Esophagus muscularis mucosa (tissue), 4 donors: ENCODE results near the gene MYL5. TPM values are rescaled to one million over a fixed set of nuclear protein-coding genes. Genes with fewer than 3 reads are reported as not detected.

Experiments used
- DNase-seq: peaks from one replicate; pipeline ENCODE4 v3.0.0-alpha.2; 2017; ENCODE audit errors: extremely low spot score
- H3K27ac ChIP-seq, 4 donors: fragments of 200-600 bp; sonication (generic); replicated peaks in 1 of 4; 1 replicate in 3 of 4; 2 replicates in 1 of 4; pipeline ENCODE4 v1.5.1; 2016 to 2019; ENCODE audit warnings: mild to moderate bottlenecking in 1 of 4
- H3K27me3 ChIP-seq, 4 donors: fragments of 200-600 bp; sonication (generic); one replicate each; pipeline versions ENCODE4 v1.5.1 to v1.6.0; 2016 to 2019
- H3K36me3 ChIP-seq, 4 donors: fragments of 200-600 bp; sonication (generic); one replicate each; pipeline ENCODE4 v1.5.1; 2016 to 2019
- H3K4me1 ChIP-seq, 4 donors: fragments of 200-600 bp; sonication (generic); one replicate each; pipeline ENCODE4 v1.5.1; 2016 to 2019
- H3K4me3 ChIP-seq, 4 donors: fragments of 200-600 bp; sonication (generic); 1 replicate in 2 of 4; 2 replicates in 2 of 4; pipeline ENCODE4 v1.5.1; 2016 to 2019; ENCODE audit warnings: mild to moderate bottlenecking in 4 of 4, moderate library complexity in 1 of 4
- H3K9me3 ChIP-seq, 4 donors: fragments of 200-600 bp; sonication (generic); 1 replicate in 3 of 4; 2 replicates in 1 of 4; pipeline ENCODE4 v1.5.1; 2016 to 2019
- EP300 ChIP-seq: sonication (generic); formaldehyde crosslinking; IDR thresholded peaks from one replicate; pipeline ENCODE4 v1.6.1; 2017; ENCODE audit warnings: antibody characterized with exemption
- POLR2A ChIP-seq: fragments of 450-650 bp; IDR thresholded peaks from one replicate; pipeline ENCODE4 v1.6.1; 2017; ENCODE audit warnings: antibody characterized with exemption, moderate library complexity, mild to moderate bottlenecking, low read depth
- POLR2AphosphoS5 ChIP-seq, 2 donors: sonication (generic); formaldehyde crosslinking; IDR thresholded peaks; one replicate each; pipeline ENCODE4 v1.6.1; 2017; ENCODE audit warnings: antibody characterized with exemption in 2 of 2
- WGBS: methylation state at CpG from one replicate; pipeline ENCODE4 v1.1.5; 2018; 5-methylcytosine and 5-hydroxymethylcytosine counted together
- intact Hi-C: fragments of 100-400 bp; cut with DNase I; formaldehyde crosslinking; loops from one replicate; pipeline ENCODE4 v1.15.1; 2023
- total RNA-seq, 4 donors: library from RNA; depleted of rRNA; stranded (reverse); fragments of >200 nt; gene quantifications; one replicate each; pipeline versions ENCODE4 v1.1.0 to v1.2.1, GENCODE V29; 2016
- TF ChIP-seq, protein P1 (sequence below), 3 experiments: fragments of 200-600 bp in 2 of 3; fragments of 450-650 bp in 1 of 3; sonication (generic) in 2 of 3; IDR thresholded peaks; one replicate each; pipeline ENCODE4 v1.5.1; 2017 to 2019; ENCODE audit warnings: antibody characterized with exemption in 3 of 3, mild to moderate bottlenecking in 2 of 3, moderate library complexity in 1 of 3

MYL5 gene
- total RNA-seq, 4 donors from 2014 or later = 7.9 to 9.9 (median 9.6) TPM

DNA sequence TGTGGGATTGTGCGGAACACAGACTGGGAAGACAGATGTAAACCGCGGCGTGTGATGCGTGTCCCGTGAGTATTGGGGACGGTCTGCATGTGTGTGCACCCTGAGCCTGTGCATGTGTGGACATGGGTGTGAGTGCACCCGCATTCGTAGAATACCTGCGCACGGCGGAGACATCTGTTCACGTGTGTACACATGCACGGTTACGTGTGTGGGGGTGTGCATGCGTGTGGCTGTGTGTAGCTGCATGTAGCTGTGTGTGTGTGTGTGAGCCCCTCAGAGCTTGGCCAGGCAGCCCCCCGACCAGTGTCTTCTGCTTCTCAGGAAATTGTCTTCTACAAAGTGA lies 19.9 kb upstream of the MYL5 start:
- Histone ChIP-seq H3K36me3 (no peaks in the 10 kb centered on the region), H3K27me3 (peaks cover 0 to 66% (median 7%) of the 10 kb centered on the region in 4 donors), H3K4me1 (peaks cover 0 to 7% (median 0%) of the 10 kb centered on the region in 4 donors), H3K4me3 (no peak overlapping the region), H3K27ac (no peak overlapping the region), H3K9me3 (no peaks in the 10 kb centered on the region)
- no peak for DNase-seq
- WGBS = 90% methylated on average over 17 of the region's 17 CpGs
- intact Hi-C loops = no loop called here
- TF ChIP-seq POLR2AphosphoS5 (IDR thresholded peaks at IDR 0.05) = no peak
- TF ChIP-seq POLR2A = no peak
- TF ChIP-seq, protein P1, sequence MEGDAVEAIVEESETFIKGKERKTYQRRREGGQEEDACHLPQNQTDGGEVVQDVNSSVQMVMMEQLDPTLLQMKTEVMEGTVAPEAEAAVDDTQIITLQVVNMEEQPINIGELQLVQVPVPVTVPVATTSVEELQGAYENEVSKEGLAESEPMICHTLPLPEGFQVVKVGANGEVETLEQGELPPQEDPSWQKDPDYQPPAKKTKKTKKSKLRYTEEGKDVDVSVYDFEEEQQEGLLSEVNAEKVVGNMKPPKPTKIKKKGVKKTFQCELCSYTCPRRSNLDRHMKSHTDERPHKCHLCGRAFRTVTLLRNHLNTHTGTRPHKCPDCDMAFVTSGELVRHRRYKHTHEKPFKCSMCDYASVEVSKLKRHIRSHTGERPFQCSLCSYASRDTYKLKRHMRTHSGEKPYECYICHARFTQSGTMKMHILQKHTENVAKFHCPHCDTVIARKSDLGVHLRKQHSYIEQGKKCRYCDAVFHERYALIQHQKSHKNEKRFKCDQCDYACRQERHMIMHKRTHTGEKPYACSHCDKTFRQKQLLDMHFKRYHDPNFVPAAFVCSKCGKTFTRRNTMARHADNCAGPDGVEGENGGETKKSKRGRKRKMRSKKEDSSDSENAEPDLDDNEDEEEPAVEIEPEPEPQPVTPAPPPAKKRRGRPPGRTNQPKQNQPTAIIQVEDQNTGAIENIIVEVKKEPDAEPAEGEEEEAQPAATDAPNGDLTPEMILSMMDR (IDR thresholded peaks at IDR 0.05) = no peak
- TF ChIP-seq EP300 = no peak

DNA sequence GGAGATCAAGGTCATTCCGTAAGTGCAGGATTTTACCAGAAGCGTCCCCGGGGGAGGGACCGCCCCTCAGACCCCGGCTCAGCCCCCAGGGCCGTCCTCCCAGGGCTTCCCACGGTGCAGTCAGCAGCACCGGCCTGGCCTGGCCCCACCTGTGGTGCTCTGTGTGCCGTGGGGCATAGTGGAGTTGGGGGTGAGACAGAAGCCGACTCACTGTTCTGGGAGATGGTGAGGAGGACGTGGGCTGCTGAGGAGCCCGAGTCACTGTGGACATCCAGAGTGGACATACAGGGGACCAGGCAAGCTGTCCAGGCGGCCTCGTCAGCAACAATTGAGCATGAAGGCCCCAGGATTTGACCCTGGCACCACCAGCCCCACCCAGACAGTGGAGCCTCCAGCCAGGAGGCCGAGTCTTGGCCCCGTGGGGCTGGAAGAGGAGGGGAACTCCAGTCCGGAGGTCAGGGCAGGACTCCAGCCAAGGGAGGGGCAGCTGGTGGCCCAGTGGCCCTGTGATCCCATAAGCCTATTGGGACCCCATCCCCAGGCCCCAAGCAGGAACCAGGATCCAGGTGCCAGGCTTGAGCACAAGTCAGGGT lies 19.4 kb upstream of the MYL5 start:
- no peak for DNase-seq
- WGBS = 70% methylated on average over 14 of the region's 17 CpGs
- no peak overlapping the region for H3K4me3 ChIP-seq
- TF ChIP-seq POLR2A (no peak), POLR2AphosphoS5 (IDR thresholded peaks at IDR 0.05) (no peak), EP300 (no peak)
- TF ChIP-seq, protein P1 (IDR thresholded peaks at IDR 0.05) = no peak
- H3K27ac ChIP-seq = no peak overlapping the region
- H3K9me3 ChIP-seq = no peaks in the 10 kb centered on the region
- intact Hi-C loops = no loop called here
- H3K4me1 ChIP-seq = peaks cover 0 to 7% (median 0%) of the 10 kb centered on the region in 4 donors
- peaks cover 0 to 61% (median 7%) of the 10 kb centered on the region in 4 donors for H3K27me3 ChIP-seq
- no peaks in the 10 kb centered on the region for H3K36me3 ChIP-seq

DNA sequence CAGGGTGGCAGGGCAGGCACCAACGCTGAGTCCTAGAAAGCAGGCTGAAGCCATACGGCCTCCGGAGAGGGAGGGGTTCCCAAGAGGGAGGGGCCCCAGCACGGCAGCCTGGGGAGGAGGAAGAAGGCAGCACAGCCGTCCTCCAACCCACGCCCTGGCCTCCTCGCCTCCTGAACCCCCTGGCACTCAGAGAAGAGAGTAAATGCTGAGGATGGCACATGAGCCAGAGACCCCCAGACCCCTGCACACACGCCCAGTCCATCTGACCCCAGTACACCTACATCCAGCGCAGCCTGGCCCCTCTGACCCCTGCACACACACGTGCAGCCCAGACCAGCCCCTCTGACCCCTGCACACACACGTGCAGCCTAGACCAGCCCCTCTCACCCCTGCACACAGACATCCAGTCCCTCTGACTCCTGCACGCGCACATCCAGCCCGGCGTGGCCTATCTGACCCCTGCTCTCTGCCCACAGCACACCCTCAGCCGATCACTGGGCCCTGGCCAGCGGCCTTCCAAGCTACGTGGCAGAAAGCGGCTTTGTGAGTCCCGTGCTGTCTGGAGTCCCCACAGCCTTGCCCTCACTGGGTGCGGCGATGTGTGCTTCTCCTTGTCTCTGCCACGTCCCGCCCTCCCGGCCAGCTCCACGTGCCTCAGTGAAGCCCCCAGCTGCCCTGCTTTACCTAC lies 18.7 kb upstream of the MYL5 start:
- intact Hi-C loops = no loop called here
- peaks cover 0 to 7% (median 0%) of the 10 kb centered on the region in 4 donors for H3K4me1 ChIP-seq
- DNase-seq = no peak
- no peaks in the 10 kb centered on the region for H3K9me3 ChIP-seq
- no peak overlapping the region for H3K4me3 ChIP-seq
- no peak overlapping the region for H3K27ac ChIP-seq
- TF ChIP-seq EP300 (no peak), POLR2AphosphoS5 (IDR thresholded peaks at IDR 0.05) (no peak), POLR2A (no peak)
- TF ChIP-seq, protein P1 (IDR thresholded peaks at IDR 0.05) = no peak
- 69% methylated on average over 20 of the region's 26 CpGs for WGBS
- H3K27me3 ChIP-seq = peaks cover 0 to 55% (median 4%) of the 10 kb centered on the region in 4 donors
- H3K36me3 ChIP-seq = no peaks in the 10 kb centered on the region

DNA sequence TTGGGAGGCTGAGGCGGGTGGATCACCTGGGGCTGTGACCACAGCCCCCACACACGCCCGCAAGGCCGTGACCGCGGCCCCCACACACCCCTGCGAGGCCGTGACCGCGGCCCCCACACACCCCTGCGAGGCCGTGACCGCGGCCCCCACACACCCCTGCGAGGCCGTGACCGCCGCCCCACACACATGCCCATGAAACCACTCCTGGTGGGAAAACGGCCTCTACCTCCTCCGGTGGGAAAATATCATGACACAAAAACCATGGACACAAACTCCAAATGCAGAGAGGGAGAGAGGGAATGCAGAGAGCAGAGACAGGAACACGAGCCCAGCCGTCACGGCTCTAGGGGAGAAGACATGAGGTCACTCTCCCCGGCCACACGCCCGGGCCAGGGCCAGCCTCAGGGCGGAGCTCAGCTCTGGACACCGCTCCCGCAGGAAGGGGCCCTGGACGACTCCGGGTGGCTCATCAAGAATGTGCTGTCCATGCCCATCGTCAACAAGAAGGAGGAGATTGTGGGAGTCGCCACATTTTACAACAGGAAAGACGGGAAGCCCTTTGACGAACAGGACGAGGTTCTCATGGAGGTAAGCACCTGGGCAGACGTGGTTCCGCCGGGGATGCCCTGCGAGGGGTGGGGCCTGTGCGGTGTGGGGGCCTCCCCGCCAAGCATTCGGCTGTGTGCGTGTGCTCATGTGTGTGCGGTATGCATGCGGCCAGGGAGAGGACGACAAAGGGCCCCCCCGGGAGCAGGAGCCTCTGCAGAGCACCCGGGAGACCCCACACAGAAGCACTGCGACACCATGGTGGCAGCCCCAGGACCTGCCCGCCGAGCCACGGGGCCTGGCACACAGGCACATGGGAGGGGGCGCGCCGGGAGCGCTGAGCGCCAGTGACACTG lies 17.7 kb upstream of the MYL5 start:
- H3K27me3 ChIP-seq = peaks cover 0 to 44% (median 0%) of the 10 kb centered on the region in 4 donors
- no peaks in the 10 kb centered on the region for H3K9me3 ChIP-seq
- no peaks in the 10 kb centered on the region for H3K36me3 ChIP-seq
- H3K4me1 ChIP-seq = no peaks in the 10 kb centered on the region
- H3K4me3 ChIP-seq = no peak overlapping the region
- 73% methylated on average over 35 of the region's 58 CpGs for WGBS
- no peak overlapping the region for H3K27ac ChIP-seq
- intact Hi-C loops = no loop called here
- DNase-seq = no peak
- TF ChIP-seq POLR2A = no peak
- no peak for TF ChIP-seq POLR2AphosphoS5 (IDR thresholded peaks at IDR 0.05)
- no peak for TF ChIP-seq EP300
- TF ChIP-seq, protein P1 (IDR thresholded peaks at IDR 0.05) = no peak
